Spleen (tissue), 11 donors: ENCODE results near the gene ARSB. TPM values are rescaled to one million over a fixed set of nuclear protein-coding genes. Genes with fewer than 3 reads are reported as not detected.

Experiments used
- DNase-seq: peaks from one replicate; pipeline ENCODE4 v3.0.0-alpha.2; 2020
- H3K27ac ChIP-seq, 8 donors: fragments of 200-600 bp; sonication (generic) in 7 of 8; 1 replicate in 4 of 8; 2 replicates in 4 of 8; pipeline versions ENCODE4 v1.5.0 to v1.8.0; 2016 to 2021; ENCODE audit warnings: inconsistent platforms in 4 of 8, mild to moderate bottlenecking in 4 of 8, moderate library complexity in 1 of 8
- H3K27me3 ChIP-seq, 7 donors: fragments of 200-600 bp; sonication (generic) in 6 of 7; replicated peaks in 1 of 7; 1 replicate in 4 of 7; 2 replicates in 3 of 7; pipeline versions ENCODE4 v1.5.0 to v1.8.0; 2016 to 2021; ENCODE audit warnings: inconsistent platforms in 3 of 7, mild to moderate bottlenecking in 1 of 7
- H3K36me3 ChIP-seq, 6 donors: fragments of 200-600 bp; sonication (generic) in 5 of 6; 1 replicate in 4 of 6; 2 replicates in 2 of 6; pipeline versions ENCODE4 v1.5.0 to v1.8.0; 2016 to 2021; ENCODE audit warnings: inconsistent platforms in 2 of 6
- H3K4me1 ChIP-seq, 6 donors: fragments of 200-600 bp; sonication (generic) in 5 of 6; 1 replicate in 3 of 6; 2 replicates in 3 of 6; pipeline versions ENCODE4 v1.5.0 to v1.8.0; 2016 to 2021; ENCODE audit warnings: inconsistent platforms in 3 of 6
- H3K4me3 ChIP-seq, 8 donors: fragments of 200-600 bp; sonication (generic) in 7 of 8; 1 replicate in 4 of 8; 2 replicates in 4 of 8; pipeline versions ENCODE4 v1.5.0 to v1.8.0; 2016 to 2021; ENCODE audit warnings: inconsistent platforms in 4 of 8, mild to moderate bottlenecking in 4 of 8, moderate library complexity in 2 of 8
- H3K9me3 ChIP-seq, 8 donors: fragments of 200-600 bp; sonication (generic) in 7 of 8; 1 replicate in 4 of 8; 2 replicates in 4 of 8; pipeline versions ENCODE4 v1.5.0 to v1.8.0; 2016 to 2021; ENCODE audit warnings: inconsistent platforms in 4 of 8
- CTCF ChIP-seq, 11 experiments: fragments of 200-600 bp in 7 of 11; fragments of 450-650 bp in 4 of 11; sonication (generic) in 4 of 11; IDR thresholded peaks in 8 of 11; conservative IDR thresholded peaks in 3 of 11; 1 replicate in 7 of 11; 2 replicates in 4 of 11; pipeline versions ENCODE4 v1.4.0 to v1.8.0; 2016 to 2021; ENCODE audit warnings: antibody characterized with exemption in 11 of 11, inconsistent platforms in 4 of 11, mild to moderate bottlenecking in 1 of 11
- POLR2A ChIP-seq, 3 donors: fragments of 450-650 bp; IDR thresholded peaks; one replicate each; pipeline ENCODE4 v1.5.1; 2017; ENCODE audit warnings: antibody characterized with exemption in 3 of 3, mild to moderate bottlenecking in 1 of 3
- POLR2AphosphoS5 ChIP-seq, 3 donors: sonication (generic); formaldehyde crosslinking; IDR thresholded peaks; one replicate each; pipeline ENCODE4 v1.5.1; 2017; ENCODE audit warnings: antibody characterized with exemption in 3 of 3
- WGBS, 5 donors: extraction: QIAGEN DNeasy Blood & Tissue Kit in 3 of 5; methylation state at CpG; one replicate each; pipeline versions ENCODE4 v1.1.5 to v1.1.7; 2013 to 2018; 5-methylcytosine and 5-hydroxymethylcytosine counted together
- intact Hi-C: fragments of 100-400 bp; cut with DNase I; formaldehyde crosslinking; loops from one replicate; pipeline ENCODE4 v1.15.0; 2023; ENCODE audit warnings: low total_unique reads
- polyA plus RNA-seq, 3 donors: library from polyadenylated mRNA; stranded (reverse); fragments of 200-250 nt; gene quantifications; one replicate each; pipeline ENCODE4 v1.2.1, GENCODE V29; 2013
- total RNA-seq, 7 donors: library from RNA; depleted of rRNA in 3 of 7; stranded (reverse); fragments of >200 nt in 3 of 7; fragmentation: NEBNext Ultra II Directional in 4 of 7; extraction: Animal tissue kit (Norgen Biotek cat#: 25700) in 4 of 7; gene quantifications; one replicate each; pipeline versions ENCODE4 v1.1.0 to v1.2.1, GENCODE V29; 2016 to 2021
- donor health status: healthy with polysubstance abuse.
- donor health status: DM: no; HTN: no; CAD: no; lungs with moderate emphysema.
- donor health status: DM: no; HTN: no; CAD: no.
- donor health status: Bipolar disorder and iron deficiency.
- donor health status: healthy.
- donor health status: DM: no; HTN: no; CAD: no.
- donor health status: DM: yes; HTN: yes; CAD: no.

ARSB gene
- total and polyA plus RNA-seq, 10 donors, result 1.1 to 18.5 (median 11.1) TPM

GRCh38 chr5:78920604-78921003, 64.5 kb downstream of the ARSB start:
- H3K27ac ChIP-seq, result no peak overlapping the region
- no peaks in the 10 kb centered on the region for H3K4me1 ChIP-seq
- TF ChIP-seq CTCF (IDR thresholded peaks at IDR 0.05 in 8 of 11, conservative IDR thresholded peaks at IDR 0.05 in 3 of 11) (no peak), POLR2AphosphoS5 (IDR thresholded peaks at IDR 0.05) (no peak), POLR2A (IDR thresholded peaks at IDR 0.05) (no peak)
- intact Hi-C loops, result no loop called here
- H3K36me3 ChIP-seq, result peaks cover 0 to 26% (median 0%) of the 10 kb centered on the region in 6 donors
- H3K27me3 ChIP-seq, result no peaks in the 10 kb centered on the region
- no peak for DNase-seq
- H3K4me3 ChIP-seq, result no peak overlapping the region
- 88 to 94% (median 89%) methylated on average over 2 of the region's 2 CpGs for WGBS, 5 donors
- no peaks in the 10 kb centered on the region for H3K9me3 ChIP-seq

- Histone ChIP-seq H3K4me3 (no peak overlapping the region), H3K9me3 (no peaks in the 10 kb centered on the region), H3K27ac (no peak overlapping the region), H3K4me1 (no peaks in the 10 kb centered on the region), H3K27me3 (no peaks in the 10 kb centered on the region), H3K36me3 (peaks cover 0 to 26% (median 0%) of the 10 kb centered on the region in 6 donors)
- intact Hi-C loops, result no loop called here
- TF ChIP-seq POLR2AphosphoS5 (IDR thresholded peaks at IDR 0.05) (no peak), CTCF (IDR thresholded peaks at IDR 0.05 in 8 of 11, conservative IDR thresholded peaks at IDR 0.05 in 3 of 11) (no peak), POLR2A (IDR thresholded peaks at IDR 0.05) (no peak)
- no peak for DNase-seq
- WGBS, 5 donors, result 87 to 96% (median 93%) methylated on average over 1 of the region's 1 CpG
These were observed 65.3 kb downstream of the ARSB start for GRCh38 chr5:78919796-78920195.

GRCh38 chr5:78916044-78916443, 69.1 kb downstream of the ARSB start:
- H3K27me3 ChIP-seq, result no peaks in the 10 kb centered on the region
- no peak overlapping the region for H3K4me3 ChIP-seq
- TF ChIP-seq POLR2AphosphoS5 (IDR thresholded peaks at IDR 0.05) (no peak), POLR2A (IDR thresholded peaks at IDR 0.05) (no peak), CTCF (IDR thresholded peaks at IDR 0.05 in 8 of 11, conservative IDR thresholded peaks at IDR 0.05 in 3 of 11) (no peak)
- 75 to 78% (median 76%) methylated on average over 5 of the region's 5 CpGs for WGBS, 5 donors
- intact Hi-C loops, result no loop called here
- H3K4me1 ChIP-seq, result no peaks in the 10 kb centered on the region
- peaks cover 0 to 13% (median 0%) of the 10 kb centered on the region in 6 donors for H3K36me3 ChIP-seq
- no peak overlapping the region for H3K27ac ChIP-seq
- DNase-seq, result no peak
- no peaks in the 10 kb centered on the region for H3K9me3 ChIP-seq

GRCh38 chr5:78915170-78915569, 69.9 kb downstream of the ARSB start:
- no peaks in the 10 kb centered on the region for H3K9me3 ChIP-seq
- no peak for DNase-seq
- 75 to 82% (median 78%) methylated on average over 3 of the region's 3 CpGs for WGBS, 5 donors
- H3K4me3 ChIP-seq, result no peak overlapping the region
- no peaks in the 10 kb centered on the region for H3K4me1 ChIP-seq
- peaks cover 0 to 13% (median 0%) of the 10 kb centered on the region in 6 donors for H3K36me3 ChIP-seq
- intact Hi-C loops, result no loop called here
- H3K27ac ChIP-seq, result no peak overlapping the region
- H3K27me3 ChIP-seq, result no peaks in the 10 kb centered on the region
- no peak for TF ChIP-seq CTCF (IDR thresholded peaks at IDR 0.05 in 8 of 11, conservative IDR thresholded peaks at IDR 0.05 in 3 of 11)
- no peak for TF ChIP-seq POLR2AphosphoS5 (IDR thresholded peaks at IDR 0.05)
- no peak for TF ChIP-seq POLR2A (IDR thresholded peaks at IDR 0.05)
